Hair follicular keratinocyte (primary cell): ENCODE results near the gene APOL4. TPM values are rescaled to one million over a fixed set of nuclear protein-coding genes. Genes with fewer than 3 reads are reported as not detected.

Source experiments
- total RNA-seq: library from RNA; depleted of rRNA; stranded (reverse); fragments of >200 nt; gene quantifications from 2 replicates; pipeline ENCODE4 v1.2.3, GENCODE V29; 2015

Gene APOL4
- total RNA-seq, result not detected in 2 replicates

GRCh38 chr22:36201630-36202319, at the start of gene APOL4:
Gene APOL4, minus strand, starts transcription at chr22:36201809. Its CDS starts 75 bp downstream, at chr22:36201734.

GRCh38 chr22:36239401-36240171, 38.0 kb upstream of the APOL4 start, which contains the start of gene APOL2:
Gene APOL2, minus strand, starts transcription at chr22:36239527. Its CDS starts 6,365 bp downstream, at chr22:36233162.

GRCh38 chr22:36160499-36160942, 41.1 kb downstream of the APOL4 start, which contains the start of gene APOL3:
Gene APOL3, minus strand, starts transcription at chr22:36160755. Its CDS starts 11,700 bp downstream, at chr22:36149055.

Other genes starting within 250 kb of the APOL4 start
- gene RBFOX2, start 173.0 kb downstream of the APOL4 start, total RNA-seq, result 70.2 and 92.4 TPM in 2 replicates
- gene APOL3, start 41.1 kb downstream of the APOL4 start, total RNA-seq, result 0.62 and 1.4 TPM in 2 replicates
- gene APOL2, start 37.7 kb upstream of the APOL4 start, total RNA-seq, result 8.6 and 10.6 TPM in 2 replicates
- gene APOL1, start 51.3 kb upstream of the APOL4 start, total RNA-seq, result not detected in 2 replicates
- 693 and 734 TPM in 2 replicates for gene MYH9, start 186.2 kb upstream of the APOL4 start, total RNA-seq